Natural killer cell (primary cell): ENCODE data around the gene GCNA. TPM values are rescaled to one million over a fixed set of nuclear protein-coding genes. Genes with fewer than 3 reads are reported as not detected.
A peak's percentile ranks its signal among the peaks of the same experiment; 100 is the strongest.

Source experiments
- ATAC-seq, 3 donors: fragments of 150-1000 bp in 2 of 3; fragments of 200-7000 bp in 1 of 3; cut with Tn5 transposase; 1 replicate in 1 of 3; 2 replicates in 2 of 3; pipeline ENCODE4 v1.10.0; 2021; ENCODE audit warnings: mild to moderate bottlenecking in 2 of 3, moderate library complexity in 2 of 3
- DNase-seq, 2 donors: peaks; one replicate each; pipeline versions ENCODE4 v3.0.0 to v3.0.0-alpha.2; 2013 to 2021; ENCODE audit warnings: mixed read lengths in 1 of 2
- H3K27ac ChIP-seq: one replicate; pipeline ENCODE4 v1.5.1; 2013; ENCODE audit warnings: mild to moderate bottlenecking, low read length
- H3K27me3 ChIP-seq: one replicate; pipeline ENCODE4 v1.6.1; 2013; ENCODE audit warnings: low read length; ENCODE audit not compliant: control insufficient read depth, insufficient read depth
- H3K36me3 ChIP-seq: one replicate; pipeline ENCODE4 v1.6.1; 2013; ENCODE audit warnings: low read length; ENCODE audit not compliant: control insufficient read depth, insufficient read depth
- H3K4me1 ChIP-seq: one replicate; pipeline ENCODE4 v1.6.1; 2013; ENCODE audit warnings: low read length; ENCODE audit not compliant: control insufficient read depth, insufficient read depth
- H3K4me3 ChIP-seq: one replicate; pipeline ENCODE4 v1.5.1; 2013; ENCODE audit warnings: low read length
- H3K9me3 ChIP-seq: one replicate; pipeline ENCODE4 v1.6.1; 2013; ENCODE audit warnings: low read length; ENCODE audit not compliant: control insufficient read depth, insufficient read depth
- H3K27ac Mint-ChIP-seq, 2 donors: one replicate each; pipeline ENCODE4 v1.8.0; 2022; ENCODE audit warnings: mild to moderate bottlenecking in 2 of 2, mixed read lengths in 2 of 2, moderate library complexity in 1 of 2
- H3K27me3 Mint-ChIP-seq, 2 donors: one replicate each; pipeline ENCODE4 v1.8.0; 2022; ENCODE audit warnings: low read depth in 2 of 2, mixed read lengths in 2 of 2
- H3K36me3 Mint-ChIP-seq: one replicate; pipeline ENCODE4 v1.8.0; 2022; ENCODE audit warnings: mixed read lengths
- H3K4me1 Mint-ChIP-seq, 2 donors: one replicate each; pipeline ENCODE4 v1.8.0; 2022; ENCODE audit warnings: mixed read lengths in 2 of 2
- H3K4me3 Mint-ChIP-seq: one replicate; pipeline ENCODE4 v1.8.0; 2022; ENCODE audit warnings: mild to moderate bottlenecking, moderate library complexity, mixed read lengths
- H3K9me3 Mint-ChIP-seq, 2 donors: one replicate each; pipeline ENCODE4 v1.8.0; 2022; ENCODE audit warnings: mixed read lengths in 2 of 2
- CTCF ChIP-seq: fragments of 200-600 bp; IDR thresholded peaks from one replicate; pipeline ENCODE4 v1.8.0; 2022; ENCODE audit warnings: antibody characterized with exemption
- WGBS: methylation state at CpG from one replicate; pipeline ENCODE4 v1.1.7; 2013; ENCODE audit warnings: missing lambda C conversion rate; ENCODE audit not compliant: insufficient coverage; 5-methylcytosine and 5-hydroxymethylcytosine counted together
- intact Hi-C: fragments of 100-400 bp; cut with micrococcal nuclease; formaldehyde crosslinking; loops from one replicate; pipeline ENCODE4 v1.14.2; 2022
- total RNA-seq, 4 donors: library from RNA; stranded (reverse); fragments of 120-200 nt in 1 of 4; gene quantifications; one replicate each; pipeline versions ENCODE4 v1.2.3 to v1.2.4, GENCODE V29; 2013 to 2022

GCNA gene
- total RNA-seq, 3 donors from 2014 or later (not counting 1 experiment from before 2014, with no cell fraction given) = 3.6 to 4.5 (median 3.7) TPM

GRCh38 chrX:71650333-71650969 is 72.2 kb downstream of the GCNA start:
- H3K4me3 Mint-ChIP-seq = no peak overlapping the region
- ATAC-seq (peak; percentile 43 to 79 (median 72)), DNase-seq (peak in 1 of 2 donors; percentile 67)
- no CpG with 5 or more reads among the region's 4 CpGs for WGBS
- no peak for TF ChIP-seq CTCF
- no peak overlapping the region for H3K27ac ChIP-seq
- H3K27me3 ChIP-seq = no peaks in the 10 kb centered on the region
- H3K9me3 Mint-ChIP-seq = no peaks in the 10 kb centered on the region
- H3K27me3 Mint-ChIP-seq = no peaks in the 10 kb centered on the region
- intact Hi-C loops = no loop called here
- H3K36me3 ChIP-seq = no peaks in the 10 kb centered on the region
- H3K27ac Mint-ChIP-seq = no peak overlapping the region
- no peaks in the 10 kb centered on the region for H3K36me3 Mint-ChIP-seq
- H3K4me3 ChIP-seq = no peak overlapping the region
- peaks cover 5% of the 10 kb centered on the region for H3K4me1 ChIP-seq
- H3K9me3 ChIP-seq = no peaks in the 10 kb centered on the region
- H3K4me1 Mint-ChIP-seq = peaks cover 4 to 8% of the 10 kb centered on the region in 2 donors

- intact Hi-C loops = loop anchor here (2.0 kb wide), 2 partner anchors 30 to 46 kb away; no protein-coding TSS in a partner anchor
- WGBS = 63% methylated on average over 1 of the region's 2 CpGs
- Mint-ChIP-seq H3K4me1 (peaks cover 4 to 8% of the 10 kb centered on the region in 2 donors), H3K9me3 (no peaks in the 10 kb centered on the region), H3K4me3 (no peak overlapping the region), H3K27me3 (peaks cover 0 to 10% of the 10 kb centered on the region in 2 donors), H3K36me3 (no peaks in the 10 kb centered on the region), H3K27ac (no peak overlapping the region)
- no peaks in the 10 kb centered on the region for H3K9me3 ChIP-seq
- no peaks in the 10 kb centered on the region for H3K36me3 ChIP-seq
- peak; percentile 51 for TF ChIP-seq CTCF
- H3K4me3 ChIP-seq = no peak overlapping the region
- ATAC-seq (peak; percentile 59 to 92 (median 84)), DNase-seq (peak in 1 of 2 donors; percentile 78)
- H3K27me3 ChIP-seq = no peaks in the 10 kb centered on the region
- H3K27ac ChIP-seq = no peak overlapping the region
- H3K4me1 ChIP-seq = peaks cover 5% of the 10 kb centered on the region
Observed at GRCh38 chrX:71652405-71652804, 74.2 kb downstream of the GCNA start.

GRCh38 chrX:71653344-71653743 is 75.1 kb downstream of the GCNA start:
- Histone ChIP-seq H3K4me3 (no peak overlapping the region), H3K27ac (no peak overlapping the region), H3K9me3 (no peaks in the 10 kb centered on the region), H3K4me1 (peaks cover 5% of the 10 kb centered on the region), H3K27me3 (no peaks in the 10 kb centered on the region), H3K36me3 (no peaks in the 10 kb centered on the region)
- H3K4me1 Mint-ChIP-seq = peaks cover 4 to 8% of the 10 kb centered on the region in 2 donors
- no peak overlapping the region for H3K27ac Mint-ChIP-seq
- TF ChIP-seq CTCF = no peak
- H3K9me3 Mint-ChIP-seq = no peaks in the 10 kb centered on the region
- ATAC-seq (no peak), DNase-seq (no peak)
- no peaks in the 10 kb centered on the region for H3K36me3 Mint-ChIP-seq
- no peak overlapping the region for H3K4me3 Mint-ChIP-seq
- WGBS = 78% methylated on average over 2 of the region's 2 CpGs
- peaks cover 0 to 10% of the 10 kb centered on the region in 2 donors for H3K27me3 Mint-ChIP-seq
- intact Hi-C loops = loop anchor here (2.0 kb wide), 2 partner anchors 31 to 47 kb away; no protein-coding TSS in a partner anchor
